ENCODE data around the gene TRIM7.
"Not testable (repeated sequence)": the region's sequence is repeated elsewhere in the genome, so short reads cannot be mapped to it uniquely, and the experiment has no call there.

TRIM7 gene

DNA sequence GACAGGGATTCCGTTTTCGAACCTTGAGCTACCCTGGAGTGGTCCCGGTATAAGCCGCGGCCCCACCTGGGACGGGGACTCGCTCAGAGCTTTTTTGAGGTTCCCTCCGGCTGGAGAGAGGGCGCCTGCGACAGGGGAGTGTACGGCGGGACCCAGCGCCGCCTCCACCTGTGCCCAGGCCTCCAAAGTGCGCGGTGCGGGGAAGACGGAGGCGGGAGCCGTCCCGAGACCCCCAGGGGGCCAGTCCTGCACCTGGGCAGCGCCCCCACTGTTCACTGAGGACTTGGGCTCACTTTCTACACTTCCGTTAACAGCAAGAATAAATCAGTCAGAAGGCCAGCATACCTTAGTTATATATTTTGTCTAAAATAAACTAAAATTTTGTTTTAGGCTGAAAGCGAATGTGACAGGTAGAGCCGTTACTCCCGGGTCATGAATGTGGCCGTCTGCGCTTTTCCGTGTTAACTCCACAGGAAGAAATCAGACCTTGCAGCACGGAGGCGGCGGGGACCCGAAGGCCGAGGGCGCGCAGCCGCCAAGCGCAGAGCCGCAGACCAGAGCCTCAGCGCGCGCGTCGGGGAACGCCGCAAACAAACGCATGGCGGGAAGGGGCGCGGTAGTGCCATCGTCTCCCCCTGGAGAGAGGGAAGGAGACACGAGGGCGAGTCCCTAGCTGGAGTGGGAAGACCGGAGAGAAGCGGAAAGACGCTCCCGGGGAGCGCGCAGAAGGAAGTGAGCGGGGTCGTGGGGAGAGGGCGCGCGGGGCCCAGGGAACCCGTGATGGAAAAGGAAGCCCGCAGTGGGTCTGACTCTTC, 14.1 kb downstream of the TRIM7 start:
- no peak for DNase-seq

- DNase-seq: no peak
Observed at GRCh38 chr5:181189962-181190710, 14.9 kb downstream of the TRIM7 start.

DNA sequence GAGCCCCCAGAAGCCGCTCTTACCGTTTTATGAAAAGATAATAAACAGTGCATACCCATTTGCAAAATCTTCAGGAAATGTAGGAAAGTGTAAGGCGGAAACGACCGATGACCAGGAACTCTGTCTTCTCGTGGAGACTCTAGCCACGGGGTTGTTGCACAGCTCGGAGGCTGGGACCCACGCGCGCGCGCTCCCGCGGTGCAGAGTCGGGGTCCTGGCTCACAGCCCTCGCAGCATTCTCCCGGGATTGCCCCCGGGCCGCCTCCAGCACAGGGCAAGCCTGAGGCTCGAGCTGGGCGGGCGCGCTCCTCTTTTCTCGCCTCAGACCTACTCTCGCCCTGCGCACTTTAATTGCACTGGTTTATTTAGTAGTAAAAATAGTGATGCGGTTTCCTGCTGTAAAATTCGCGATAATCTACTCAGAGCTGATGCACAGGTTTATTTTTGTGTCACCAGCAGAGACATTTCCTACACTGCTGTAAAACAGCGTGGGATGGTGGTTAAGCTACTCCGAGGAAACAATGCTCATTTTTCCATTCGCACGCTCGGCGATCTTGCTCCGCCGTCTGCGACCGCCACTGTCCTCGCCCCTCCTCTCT, 15.5 kb downstream of the TRIM7 start:
- no peak for DNase-seq

DNA sequence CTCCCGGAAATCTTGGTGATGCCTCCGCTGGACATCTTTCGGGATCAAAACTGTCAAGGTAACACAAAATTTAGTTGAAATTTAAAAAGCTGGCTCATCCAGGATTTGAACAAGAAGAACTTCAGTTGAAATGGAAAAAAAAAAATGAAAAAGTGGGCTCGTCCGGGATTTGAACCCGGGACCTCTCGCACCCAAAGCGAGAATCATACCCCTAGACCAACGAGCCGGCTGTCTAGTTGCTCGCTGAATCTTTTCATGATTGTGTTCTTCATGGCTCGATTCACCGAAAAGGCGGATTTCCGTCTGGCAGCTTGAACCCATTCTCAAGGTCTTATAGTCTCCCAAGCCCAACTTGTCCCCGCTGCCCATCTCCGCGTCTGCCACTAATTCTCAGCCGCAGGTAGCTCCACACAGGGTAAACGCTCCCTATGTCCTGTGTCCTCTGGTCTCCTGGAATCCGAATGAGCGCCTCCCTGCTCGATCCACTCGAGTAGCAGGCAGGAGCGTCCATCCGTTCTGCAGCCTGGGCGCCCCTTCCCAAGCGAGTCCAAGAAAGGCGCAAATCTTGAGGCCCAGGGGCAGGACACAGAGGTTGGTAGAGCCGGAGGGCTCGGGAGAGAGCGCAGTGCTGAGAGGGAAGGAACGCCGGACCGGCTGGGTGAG, 16.2 kb downstream of the TRIM7 start:
- DNase-seq: no peak

- no peak for DNase-seq
Observed at GRCh38 chr5:181187500-181188213, 17.3 kb downstream of the TRIM7 start.

DNA sequence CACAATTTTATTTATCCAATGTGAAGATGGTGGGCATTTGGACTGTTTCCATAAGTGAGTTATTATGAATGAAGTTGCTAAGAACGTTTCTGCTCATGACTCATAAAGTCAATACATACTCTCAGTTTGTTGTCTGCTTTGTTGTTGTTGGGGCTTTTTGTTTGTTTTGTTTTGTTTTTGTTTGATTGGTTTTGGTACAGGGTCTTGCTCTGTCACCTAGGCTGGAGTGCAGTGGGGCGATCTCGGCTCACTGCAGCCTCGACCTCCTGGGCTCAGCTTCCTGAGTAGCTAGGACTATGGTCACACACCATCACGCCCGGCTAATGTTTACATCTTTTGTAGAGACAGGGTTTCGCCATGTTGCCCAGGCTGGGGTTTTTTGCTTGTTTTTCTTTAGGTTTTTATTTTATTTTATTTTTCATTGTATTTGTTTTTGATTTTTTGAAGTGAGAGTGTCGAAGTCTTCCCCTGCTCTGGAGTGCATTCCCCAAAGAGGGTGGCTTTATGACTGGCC, 18.0 kb downstream of the TRIM7 start:
- DNase-seq: no peak

- no peak for DNase-seq
Observed at GRCh38 chr5:181186022-181186421, 19.0 kb downstream of the TRIM7 start.

- DNase-seq: no peak
Observed at GRCh38 chr5:181185560-181185959, 19.4 kb downstream of the TRIM7 start.

DNA sequence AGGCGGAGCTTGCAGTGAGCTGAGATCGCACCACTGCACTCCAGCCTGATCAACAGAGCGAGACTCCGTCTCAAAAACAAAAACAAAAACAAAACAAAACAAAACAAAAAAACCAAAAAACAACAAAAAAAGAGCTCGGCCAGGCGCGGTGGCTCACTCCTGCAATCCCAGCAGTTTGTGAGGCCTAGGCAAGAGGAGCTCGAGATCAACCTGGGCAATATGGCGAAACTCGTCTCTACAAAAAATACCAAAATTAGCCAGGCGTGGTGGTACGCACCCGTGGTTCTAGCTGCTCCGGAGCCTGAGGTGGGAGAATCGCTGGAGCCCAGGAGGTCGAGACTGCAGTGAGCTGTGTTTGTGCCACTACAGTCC, 20.2 kb downstream of the TRIM7 start:
- DNase-seq: no peak

DNA sequence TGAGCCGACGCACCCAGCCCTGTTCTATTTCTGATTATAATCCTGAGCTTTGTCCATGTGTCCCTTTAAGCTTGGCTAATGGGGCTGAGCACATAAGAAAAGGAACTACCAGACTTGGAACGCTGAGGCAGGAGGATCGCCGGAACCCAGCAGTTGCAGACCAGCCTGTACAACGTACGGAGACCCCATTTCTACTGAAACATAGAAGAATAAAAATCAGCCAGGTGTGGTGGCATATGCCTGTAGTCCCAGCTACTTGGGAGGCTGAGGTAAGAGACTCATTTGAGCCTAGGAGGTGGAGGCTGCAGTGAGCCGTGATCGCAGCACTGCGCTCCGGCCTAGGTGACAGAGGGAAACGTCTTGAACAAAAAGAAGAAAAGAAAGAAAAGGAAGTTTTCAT, 22.3 kb downstream of the TRIM7 start:
- no peak for DNase-seq

- DNase-seq: no peak
Observed at GRCh38 chr5:181181650-181182565, 23.1 kb downstream of the TRIM7 start.

- not testable (repeated sequence) for DNase-seq
Observed at GRCh38 chr5:181177559-181177958, 27.4 kb downstream of the TRIM7 start.

- DNase-seq: no peak
Observed at GRCh38 chr5:181176254-181176952, 28.6 kb downstream of the TRIM7 start.

GRCh38 chr5:181173420-181174342, 31.3 kb downstream of the TRIM7 start:
- DNase-seq: no peak

GRCh38 chr5:181173027-181173419, 32.0 kb downstream of the TRIM7 start:
- no peak for DNase-seq

- DNase-seq: no peak
Observed at GRCh38 chr5:181171782-181172181, 33.2 kb downstream of the TRIM7 start.

GRCh38 chr5:181170996-181171395, 34.0 kb downstream of the TRIM7 start:
- no peak for DNase-seq

DNA sequence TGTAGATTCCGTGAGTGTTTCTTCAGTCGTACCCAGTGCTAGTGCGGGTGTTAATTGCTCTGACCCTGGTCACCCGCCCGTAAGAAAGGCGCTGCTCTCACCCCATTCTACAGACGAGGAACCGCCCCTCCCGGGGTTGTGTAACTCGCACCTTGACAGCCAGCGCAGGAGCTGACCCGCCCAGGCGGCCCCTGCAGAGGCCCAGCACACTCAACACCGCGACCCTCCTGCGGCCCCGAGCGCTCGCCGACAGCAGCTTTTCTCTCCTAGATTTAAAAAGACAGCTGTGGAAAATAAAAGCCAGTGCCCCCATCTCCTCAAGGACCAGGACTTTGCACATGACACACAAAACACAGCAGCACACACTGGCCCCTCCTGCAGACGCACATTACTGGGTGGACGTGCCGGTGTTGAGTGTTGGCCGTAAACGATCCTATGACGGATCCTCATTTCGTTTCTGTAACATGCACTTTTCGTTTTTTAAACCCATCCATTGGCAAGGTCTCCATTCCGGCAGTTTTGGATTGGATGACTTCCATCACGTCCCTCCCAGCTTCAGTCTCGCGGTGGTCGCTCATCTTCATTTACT, 34.7 kb downstream of the TRIM7 start:
- no peak for DNase-seq
